Stimulated activated CD4-positive, alpha-beta T cell treated with anti-CD3 and anti-CD28 coated beads, Interleukin-12 subunit alpha, Interleukin-12 subunit beta, amount 100 ng/mL, for 48 hours (primary cell): Measurements from ENCODE around the gene NSG2.

Source experiments
- DNase-seq, 3 donors: peaks; one replicate each; pipeline ENCODE4 v3.0.0-alpha.2; 2020; ENCODE audit warnings: low read depth in 2 of 3, low spot score in 1 of 3

NSG2 gene

DNA sequence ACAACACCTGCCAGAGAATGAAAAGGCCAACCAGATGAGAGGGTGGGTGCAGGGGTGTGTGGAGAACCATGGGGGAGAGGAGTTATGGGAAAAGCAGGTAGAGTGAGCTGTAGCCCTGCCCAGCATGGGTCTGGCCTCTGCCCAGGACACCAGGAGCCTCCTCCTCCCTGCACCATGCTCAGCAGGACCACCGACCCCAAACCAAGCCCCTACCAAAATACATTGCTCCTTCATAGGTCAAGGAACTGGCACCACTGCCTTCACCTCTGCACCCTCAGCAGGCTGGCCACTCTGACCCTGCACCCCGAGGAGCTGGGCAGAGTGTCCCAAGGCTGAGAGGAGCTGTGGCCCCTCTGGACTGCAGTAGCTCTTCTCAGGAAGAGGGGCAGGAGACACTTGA lies 102.0 kb downstream of the NSG2 start:
- no peak for DNase-seq

GRCh38 chr5:174148721-174149120 lies 103.2 kb downstream of the NSG2 start:
- no peak for DNase-seq

DNA sequence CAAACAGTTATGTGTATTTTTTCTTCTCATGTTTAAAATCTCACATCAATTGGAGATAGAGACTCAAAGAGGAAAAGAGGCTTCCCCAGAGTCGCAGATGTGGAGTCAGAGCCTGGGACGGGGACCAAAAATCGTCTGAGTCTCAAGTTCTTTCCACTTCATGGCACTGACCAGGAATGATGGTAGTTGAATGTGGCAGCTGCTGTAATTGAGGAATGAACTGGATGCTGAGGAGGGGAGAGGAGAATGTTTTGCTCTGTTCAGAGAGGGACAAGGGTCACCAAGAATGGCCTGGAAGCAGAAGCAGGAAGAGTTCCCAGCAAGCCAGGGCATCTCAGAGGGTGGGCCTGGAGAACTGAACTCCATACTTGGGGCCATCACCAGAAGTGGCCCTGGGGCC lies 103.9 kb downstream of the NSG2 start:
- DNase-seq = no peak

DNA sequence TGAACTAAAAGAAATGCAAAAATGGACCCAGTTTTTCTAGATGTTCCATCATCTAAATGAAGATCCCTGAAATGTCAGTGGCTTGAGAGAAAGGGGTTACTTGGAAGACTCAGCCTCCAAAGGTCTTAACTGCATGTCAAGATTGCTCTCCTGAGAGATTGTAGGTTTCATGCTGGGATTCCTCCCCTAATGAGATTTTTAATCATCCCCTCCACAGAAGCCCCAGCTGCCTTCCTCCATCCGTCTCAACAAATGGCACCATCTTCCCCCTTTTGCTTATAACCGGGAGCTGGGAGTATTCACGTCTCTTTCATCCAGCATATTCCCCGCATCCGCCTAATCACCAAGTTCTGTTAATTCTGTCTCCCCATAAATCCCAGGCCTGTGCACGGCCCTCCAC lies 104.5 kb downstream of the NSG2 start:
- DNase-seq = no peak

- DNase-seq = no peak
Measured at GRCh38 chr5:174151599-174152181, 106.2 kb downstream of the NSG2 start.

GRCh38 chr5:174154559-174154958 lies 109.1 kb downstream of the NSG2 start:
- no peak for DNase-seq

DNA sequence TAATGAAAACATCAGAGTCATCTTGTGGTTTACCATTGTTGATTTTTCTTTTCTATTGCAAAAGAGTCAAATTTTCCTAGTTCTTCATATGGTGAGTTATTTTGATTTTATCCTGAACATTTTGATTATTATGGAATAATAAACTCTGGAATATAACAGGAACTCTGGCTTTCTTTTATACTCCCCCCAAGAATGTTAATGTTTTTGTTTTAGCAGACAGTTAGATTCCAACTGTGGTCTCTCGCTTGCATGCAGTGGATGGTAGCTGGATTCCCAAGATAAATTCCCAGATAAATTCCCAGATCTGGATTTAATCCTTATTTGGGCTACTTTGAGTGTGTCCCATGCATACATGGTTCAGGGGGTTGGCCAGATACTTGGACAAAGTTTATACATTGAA lies 109.8 kb downstream of the NSG2 start:
- DNase-seq = no peak

DNA sequence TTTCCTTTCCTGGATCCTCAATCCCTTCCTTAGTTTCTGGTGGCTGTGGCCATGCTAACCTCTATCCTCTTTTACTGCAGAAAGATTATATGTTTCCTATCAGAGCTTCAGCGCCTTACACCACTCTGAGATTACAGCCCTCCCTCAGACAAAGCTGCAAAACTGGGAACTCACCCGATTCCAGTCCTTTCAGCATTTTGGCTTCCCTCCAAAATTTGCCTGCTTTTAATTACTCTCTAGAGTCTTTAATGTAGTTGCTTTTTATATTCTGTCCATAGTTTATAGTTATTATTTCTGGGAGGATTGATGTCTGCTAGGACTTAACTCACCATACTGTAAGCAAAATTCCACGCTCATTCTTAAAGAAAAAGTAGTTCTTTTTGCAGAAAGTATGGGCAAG lies 110.2 kb downstream of the NSG2 start:
- DNase-seq = no peak

DNA sequence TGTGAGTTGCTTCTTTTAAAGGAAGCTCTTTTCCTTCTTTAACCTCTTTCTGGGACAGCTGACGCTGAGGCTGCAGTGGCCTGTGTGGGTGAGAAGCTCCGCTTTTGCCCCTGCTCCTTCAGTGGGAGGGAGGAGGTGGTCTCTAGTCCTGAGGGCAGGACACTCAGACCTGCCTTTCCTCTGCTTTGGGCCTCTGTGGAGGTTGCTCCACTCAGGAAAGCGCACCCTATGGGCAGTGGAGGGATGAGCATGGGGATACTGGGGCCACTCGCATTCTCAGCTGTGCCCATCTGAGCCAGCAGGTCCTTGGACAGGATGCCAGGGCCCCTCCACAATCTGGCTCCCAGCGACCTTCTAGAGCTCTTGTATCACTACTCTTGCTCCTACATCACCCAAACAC lies 111.5 kb downstream of the NSG2 start:
- no peak for DNase-seq
